ENCODE data around the gene SELENOT. TPM values are rescaled to one million over a fixed set of nuclear protein-coding genes. Genes with fewer than 3 reads are reported as not detected.

SELENOT gene
- total and polyA plus RNA-seq, 2 donors from 2014 or later: 116 to 120 TPM

DNA sequence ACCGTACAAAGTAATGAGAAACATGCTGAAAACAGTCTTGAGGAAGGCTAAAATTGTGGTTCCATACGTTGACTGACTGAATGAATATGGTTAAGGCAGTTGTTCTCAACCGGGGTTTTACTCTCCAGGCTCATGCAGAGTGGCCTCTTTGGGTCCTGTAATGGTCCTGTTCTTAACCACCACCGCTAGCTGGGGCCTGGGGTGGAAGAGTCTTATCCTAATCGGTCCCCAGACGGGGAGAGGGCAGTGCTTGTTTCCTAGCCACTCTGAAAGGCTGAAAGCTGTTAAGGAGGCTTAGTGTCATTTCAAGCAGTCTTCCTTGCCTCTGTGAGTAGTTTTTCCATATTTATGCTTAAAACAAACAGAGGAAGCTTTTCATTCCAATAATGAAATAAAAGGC, 32.0 kb downstream of the SELENOT start:
- intact Hi-C loops (cut with DNase I): no loop called here
- H3K9me3 ChIP-seq (ENCODE audit: control insufficient read depth in 2 of 3, insufficient read depth in 1 of 3, low read length in 3 of 3): no peaks in the 10 kb centered on the region
- TF ChIP-seq, protein P1, sequence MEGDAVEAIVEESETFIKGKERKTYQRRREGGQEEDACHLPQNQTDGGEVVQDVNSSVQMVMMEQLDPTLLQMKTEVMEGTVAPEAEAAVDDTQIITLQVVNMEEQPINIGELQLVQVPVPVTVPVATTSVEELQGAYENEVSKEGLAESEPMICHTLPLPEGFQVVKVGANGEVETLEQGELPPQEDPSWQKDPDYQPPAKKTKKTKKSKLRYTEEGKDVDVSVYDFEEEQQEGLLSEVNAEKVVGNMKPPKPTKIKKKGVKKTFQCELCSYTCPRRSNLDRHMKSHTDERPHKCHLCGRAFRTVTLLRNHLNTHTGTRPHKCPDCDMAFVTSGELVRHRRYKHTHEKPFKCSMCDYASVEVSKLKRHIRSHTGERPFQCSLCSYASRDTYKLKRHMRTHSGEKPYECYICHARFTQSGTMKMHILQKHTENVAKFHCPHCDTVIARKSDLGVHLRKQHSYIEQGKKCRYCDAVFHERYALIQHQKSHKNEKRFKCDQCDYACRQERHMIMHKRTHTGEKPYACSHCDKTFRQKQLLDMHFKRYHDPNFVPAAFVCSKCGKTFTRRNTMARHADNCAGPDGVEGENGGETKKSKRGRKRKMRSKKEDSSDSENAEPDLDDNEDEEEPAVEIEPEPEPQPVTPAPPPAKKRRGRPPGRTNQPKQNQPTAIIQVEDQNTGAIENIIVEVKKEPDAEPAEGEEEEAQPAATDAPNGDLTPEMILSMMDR (IDR thresholded peaks at IDR 0.05; ENCODE audit: borderline replicate concordance, extremely low read depth, insufficient read depth): no peak
- FAIRE-seq: no peak
- no peaks in the 10 kb centered on the region for H3K27me3 ChIP-seq (ENCODE audit: control insufficient read depth, insufficient read depth, low read length)
- no peak overlapping the region for H3K4me3 ChIP-seq (ENCODE audit: low read length in 3 of 3)
- peaks cover 0 to 2% (median 0%) of the 10 kb centered on the region in 3 donors for H3K4me1 ChIP-seq (ENCODE audit: control insufficient read depth in 2 of 3, insufficient read depth in 2 of 3, low read depth in 1 of 3, low read length in 3 of 3)
- H3K27ac ChIP-seq (ENCODE audit: low read depth in 2 of 2, low read length in 2 of 2): no peak overlapping the region
- peaks cover 0 to 4% (median 0%) of the 10 kb centered on the region in 3 donors for H3K36me3 ChIP-seq (ENCODE audit: control insufficient read depth in 2 of 3, insufficient read depth in 3 of 3, low read length in 3 of 3)
- H3K9ac ChIP-seq (ENCODE audit: low read length in 3 of 3): no peak overlapping the region
- DNase-seq: no peak

DNA sequence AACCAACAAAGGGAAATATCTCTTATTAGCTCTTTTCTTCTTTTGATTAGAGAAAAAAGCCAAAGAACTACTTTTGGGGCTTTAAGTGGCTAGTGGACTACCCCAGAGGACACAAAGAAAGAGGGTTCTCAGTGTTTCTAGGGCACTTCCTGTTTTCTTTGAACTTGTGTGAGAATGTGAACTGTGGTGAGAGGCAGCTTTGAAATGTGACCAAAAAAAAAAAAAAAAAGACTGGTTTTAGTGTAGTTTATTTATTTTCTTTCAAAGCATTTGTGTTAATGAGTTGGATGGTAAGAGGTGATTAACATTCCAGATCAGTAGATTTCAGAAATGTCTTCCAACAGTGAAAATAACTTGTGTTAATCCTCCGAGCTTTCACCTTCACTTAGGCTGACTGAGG, 32.4 kb downstream of the SELENOT start:
- peaks cover 0 to 4% (median 0%) of the 10 kb centered on the region in 3 donors for H3K36me3 ChIP-seq (ENCODE audit: control insufficient read depth in 2 of 3, insufficient read depth in 3 of 3, low read length in 3 of 3)
- H3K27ac ChIP-seq (ENCODE audit: low read depth in 2 of 2, low read length in 2 of 2): no peak overlapping the region
- H3K4me3 ChIP-seq (ENCODE audit: low read length in 3 of 3): no peak overlapping the region
- TF ChIP-seq, protein P1 (IDR thresholded peaks at IDR 0.05; ENCODE audit: borderline replicate concordance, extremely low read depth, insufficient read depth): no peak
- FAIRE-seq: no peak
- no peak overlapping the region for H3K9ac ChIP-seq (ENCODE audit: low read length in 3 of 3)
- peak in 1 of 5 donors; percentile 9 for DNase-seq
- intact Hi-C loops (cut with DNase I): no loop called here
- H3K27me3 ChIP-seq (ENCODE audit: control insufficient read depth, insufficient read depth, low read length): no peaks in the 10 kb centered on the region
- no peaks in the 10 kb centered on the region for H3K9me3 ChIP-seq (ENCODE audit: control insufficient read depth in 2 of 3, insufficient read depth in 1 of 3, low read length in 3 of 3)
- peaks cover 0 to 2% (median 0%) of the 10 kb centered on the region in 3 donors for H3K4me1 ChIP-seq (ENCODE audit: control insufficient read depth in 2 of 3, insufficient read depth in 2 of 3, low read depth in 1 of 3, low read length in 3 of 3)

DNA sequence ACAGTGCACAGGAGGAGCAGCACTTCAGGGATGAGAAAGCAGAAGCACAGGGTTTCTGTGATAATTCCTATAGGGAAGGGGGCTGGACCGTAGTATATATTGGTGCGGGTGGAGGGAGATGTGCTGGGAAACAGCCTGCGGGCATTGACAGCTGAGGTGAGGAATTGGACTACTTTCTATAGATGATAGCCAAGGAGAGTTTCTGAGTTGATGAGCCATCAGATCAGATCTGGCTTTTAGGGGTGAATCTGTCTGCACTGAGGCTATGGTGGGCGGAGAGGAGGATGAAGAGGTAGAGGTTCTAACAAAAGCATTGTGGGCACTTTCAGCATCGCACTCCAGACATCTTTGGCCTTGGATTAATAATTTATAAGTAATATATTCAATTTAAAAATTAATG, 33.1 kb downstream of the SELENOT start:
- DNase-seq (no peak), FAIRE-seq (no peak)
- Histone ChIP-seq H3K9me3 (ENCODE audit: control insufficient read depth in 2 of 3, insufficient read depth in 1 of 3, low read length in 3 of 3) (no peaks in the 10 kb centered on the region), H3K4me1 (ENCODE audit: control insufficient read depth in 2 of 3, insufficient read depth in 2 of 3, low read depth in 1 of 3, low read length in 3 of 3) (peaks cover 0 to 2% (median 0%) of the 10 kb centered on the region in 3 donors), H3K27ac (ENCODE audit: low read depth in 2 of 2, low read length in 2 of 2) (no peak overlapping the region), H3K9ac (ENCODE audit: low read length in 3 of 3) (no peak overlapping the region), H3K36me3 (ENCODE audit: control insufficient read depth in 2 of 3, insufficient read depth in 3 of 3, low read length in 3 of 3) (peaks cover 0 to 4% (median 0%) of the 10 kb centered on the region in 3 donors), H3K27me3 (ENCODE audit: control insufficient read depth, insufficient read depth, low read length) (no peaks in the 10 kb centered on the region), H3K4me3 (ENCODE audit: low read length in 3 of 3) (no peak overlapping the region)
- intact Hi-C loops (cut with DNase I): no loop called here
- TF ChIP-seq, protein P1 (IDR thresholded peaks at IDR 0.05; ENCODE audit: borderline replicate concordance, extremely low read depth, insufficient read depth): no peak

DNA sequence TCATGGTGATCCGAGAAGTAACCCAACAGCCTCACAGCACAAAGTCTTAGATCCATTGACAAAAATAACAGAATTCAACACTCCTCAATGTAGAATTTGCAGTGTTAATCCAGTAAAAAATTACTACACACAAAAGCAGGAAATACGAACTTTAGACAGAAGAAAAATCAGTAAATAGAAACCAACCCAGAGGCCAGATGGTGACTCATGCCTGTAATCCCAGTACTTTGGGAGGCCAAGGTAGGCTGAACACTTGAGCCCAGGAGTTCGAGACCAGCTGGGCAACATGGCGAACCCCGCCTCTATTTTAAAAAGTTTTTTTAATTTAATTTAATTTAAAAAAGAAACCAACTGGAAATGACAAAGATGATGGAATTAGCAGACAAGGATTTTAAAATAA, 36.1 kb downstream of the SELENOT start:
- no peak for FAIRE-seq
- intact Hi-C loops (cut with DNase I): no loop called here
- Histone ChIP-seq H3K4me3 (ENCODE audit: low read length in 3 of 3) (no peak overlapping the region), H3K27ac (ENCODE audit: low read depth in 2 of 2, low read length in 2 of 2) (no peak overlapping the region), H3K27me3 (ENCODE audit: control insufficient read depth, insufficient read depth, low read length) (no peaks in the 10 kb centered on the region), H3K36me3 (ENCODE audit: control insufficient read depth in 2 of 3, insufficient read depth in 3 of 3, low read length in 3 of 3) (no peaks in the 10 kb centered on the region), H3K9ac (ENCODE audit: low read length in 3 of 3) (no peak overlapping the region), H3K4me1 (ENCODE audit: control insufficient read depth in 2 of 3, insufficient read depth in 2 of 3, low read depth in 1 of 3, low read length in 3 of 3) (peaks cover 0 to 2% (median 0%) of the 10 kb centered on the region in 3 donors), H3K9me3 (ENCODE audit: control insufficient read depth in 2 of 3, insufficient read depth in 1 of 3, low read length in 3 of 3) (no peaks in the 10 kb centered on the region)
- TF ChIP-seq, protein P1 (IDR thresholded peaks at IDR 0.05; ENCODE audit: borderline replicate concordance, extremely low read depth, insufficient read depth): no peak
- DNase-seq: no peak

Data from kidney (tissue), 14 donors.